Nephron progenitor cell (in vitro differentiated cells): Measurements from ENCODE around the gene IFITM1.

Source experiments
- DNase-seq: peaks from one replicate; pipeline ENCODE4 v3.0.0; 2021
- H3K27ac Mint-ChIP-seq: 2 replicates; pipeline ENCODE4 v1.8.0; 2021; ENCODE audit warnings: mild to moderate bottlenecking, moderate library complexity, mixed read lengths
- H3K27me3 Mint-ChIP-seq: 2 replicates; pipeline ENCODE4 v1.8.0; 2021; ENCODE audit warnings: mild to moderate bottlenecking, low read depth, mixed read lengths; ENCODE audit not compliant: poor library complexity
- H3K36me3 Mint-ChIP-seq: 2 replicates; pipeline ENCODE4 v1.8.0; 2021; ENCODE audit warnings: low read depth, mixed read lengths
- H3K4me1 Mint-ChIP-seq: 2 replicates; pipeline ENCODE4 v1.8.0; 2021; ENCODE audit warnings: mixed read lengths
- H3K4me3 Mint-ChIP-seq: 2 replicates; pipeline ENCODE4 v1.8.0; 2021; ENCODE audit warnings: mild to moderate bottlenecking, moderate library complexity, mixed read lengths
- H3K9me3 Mint-ChIP-seq: 2 replicates; pipeline ENCODE4 v1.8.0; 2021; ENCODE audit warnings: mild to moderate bottlenecking, moderate library complexity, mixed read lengths
- TF ChIP-seq, protein P1 (sequence below): fragments of 200-600 bp; sonication (generic); IDR thresholded peaks from 2 replicates; pipeline ENCODE4 v1.5.0; 2021; ENCODE audit warnings: antibody characterized with exemption

IFITM1 gene

DNA sequence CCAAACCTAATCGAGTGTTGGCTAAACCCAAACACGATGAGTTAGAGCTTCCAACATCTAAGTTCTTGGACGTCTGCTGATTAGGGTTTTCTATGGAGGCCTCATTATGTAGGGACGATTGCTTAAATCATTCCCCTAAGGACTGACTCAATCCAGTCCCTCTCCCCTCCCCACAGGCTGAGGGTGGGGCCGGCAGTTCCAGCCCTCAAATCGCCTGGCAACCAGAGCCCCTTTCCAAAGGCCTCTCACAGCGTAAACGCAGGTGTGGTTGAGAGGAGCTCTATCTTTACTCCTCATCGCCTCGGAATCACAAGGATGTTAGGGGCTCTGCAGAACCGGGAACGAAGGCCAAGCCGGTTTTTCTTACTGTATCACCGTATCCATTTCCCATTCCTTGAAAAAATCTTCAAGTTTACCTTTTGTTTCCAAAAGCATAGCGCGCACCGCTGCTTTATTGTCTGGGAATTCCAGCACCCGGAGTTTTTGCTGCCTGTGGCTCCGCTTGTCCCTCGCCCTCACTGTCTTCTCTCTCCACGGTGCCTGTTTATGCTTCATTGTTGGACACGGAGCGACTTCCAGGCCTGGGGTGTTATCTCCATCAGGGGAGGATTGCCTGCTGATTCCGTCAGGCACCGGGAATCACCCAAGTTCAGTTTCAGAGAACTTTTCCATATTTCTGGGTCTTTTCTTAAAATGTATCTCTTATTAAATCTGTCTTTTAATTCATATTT is 20.6 kb downstream of the IFITM1 start:
- Mint-ChIP-seq H3K27me3 (no peaks in the 10 kb centered on the region), H3K4me3 (peak overlapping the region; percentile 70), H3K36me3 (peaks cover 4% of the 10 kb centered on the region), H3K9me3 (peaks cover 38% of the 10 kb centered on the region), H3K4me1 (peaks cover 56% of the 10 kb centered on the region), H3K27ac (peak overlapping the region; percentile 86)
- no peak for DNase-seq
- TF ChIP-seq, protein P1, sequence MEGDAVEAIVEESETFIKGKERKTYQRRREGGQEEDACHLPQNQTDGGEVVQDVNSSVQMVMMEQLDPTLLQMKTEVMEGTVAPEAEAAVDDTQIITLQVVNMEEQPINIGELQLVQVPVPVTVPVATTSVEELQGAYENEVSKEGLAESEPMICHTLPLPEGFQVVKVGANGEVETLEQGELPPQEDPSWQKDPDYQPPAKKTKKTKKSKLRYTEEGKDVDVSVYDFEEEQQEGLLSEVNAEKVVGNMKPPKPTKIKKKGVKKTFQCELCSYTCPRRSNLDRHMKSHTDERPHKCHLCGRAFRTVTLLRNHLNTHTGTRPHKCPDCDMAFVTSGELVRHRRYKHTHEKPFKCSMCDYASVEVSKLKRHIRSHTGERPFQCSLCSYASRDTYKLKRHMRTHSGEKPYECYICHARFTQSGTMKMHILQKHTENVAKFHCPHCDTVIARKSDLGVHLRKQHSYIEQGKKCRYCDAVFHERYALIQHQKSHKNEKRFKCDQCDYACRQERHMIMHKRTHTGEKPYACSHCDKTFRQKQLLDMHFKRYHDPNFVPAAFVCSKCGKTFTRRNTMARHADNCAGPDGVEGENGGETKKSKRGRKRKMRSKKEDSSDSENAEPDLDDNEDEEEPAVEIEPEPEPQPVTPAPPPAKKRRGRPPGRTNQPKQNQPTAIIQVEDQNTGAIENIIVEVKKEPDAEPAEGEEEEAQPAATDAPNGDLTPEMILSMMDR, result no peak

DNA sequence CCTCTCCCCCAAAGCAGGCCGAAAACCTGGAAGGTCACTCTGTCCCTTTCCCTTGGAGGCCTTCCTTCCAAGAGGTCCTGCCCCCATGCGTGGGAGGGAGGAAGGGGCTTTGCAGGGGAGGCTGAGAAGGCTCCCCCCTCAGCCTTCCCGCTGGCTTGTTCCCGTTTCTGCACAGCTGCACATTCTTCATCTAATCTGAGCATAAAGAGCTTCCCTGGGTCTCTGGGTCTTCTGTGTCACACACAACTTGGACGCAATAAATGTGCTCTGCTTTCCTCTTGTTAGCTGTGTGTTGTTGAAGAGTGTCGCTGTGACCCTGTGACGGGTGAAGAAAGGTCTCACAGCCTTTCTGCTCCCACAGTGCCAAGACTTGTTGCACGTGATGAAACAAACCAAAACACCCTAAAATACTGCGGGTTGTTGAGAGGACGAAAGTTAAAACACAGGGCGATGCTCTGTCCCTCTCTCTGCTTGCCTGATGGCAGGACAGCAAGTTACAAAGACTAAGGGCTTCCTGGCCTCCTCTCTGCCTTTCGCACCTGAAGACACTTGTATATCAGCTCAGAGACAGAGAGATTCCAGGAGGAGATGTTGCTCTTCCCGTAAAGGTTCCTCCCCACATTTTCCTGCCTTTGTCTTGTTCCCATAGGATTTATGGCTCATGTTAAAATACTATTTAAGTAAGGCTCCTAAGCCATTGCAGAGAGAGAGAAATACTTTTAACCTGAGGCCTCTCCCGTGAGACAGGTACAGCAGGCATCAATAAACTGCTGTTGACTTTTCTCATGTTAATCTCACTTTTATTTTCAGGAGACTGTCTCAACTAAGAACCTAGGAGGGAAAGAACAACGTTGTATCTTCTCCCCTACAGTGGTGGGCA is 22.2 kb downstream of the IFITM1 start:
- no peak for DNase-seq
- Mint-ChIP-seq H3K27me3 (no peaks in the 10 kb centered on the region), H3K4me3 (peak overlapping the region; percentile 66), H3K36me3 (peaks cover 4% of the 10 kb centered on the region), H3K27ac (peak overlapping the region; percentile 97), H3K9me3 (peaks cover 36% of the 10 kb centered on the region), H3K4me1 (peaks cover 54% of the 10 kb centered on the region)
- TF ChIP-seq, protein P1, result no peak

DNA sequence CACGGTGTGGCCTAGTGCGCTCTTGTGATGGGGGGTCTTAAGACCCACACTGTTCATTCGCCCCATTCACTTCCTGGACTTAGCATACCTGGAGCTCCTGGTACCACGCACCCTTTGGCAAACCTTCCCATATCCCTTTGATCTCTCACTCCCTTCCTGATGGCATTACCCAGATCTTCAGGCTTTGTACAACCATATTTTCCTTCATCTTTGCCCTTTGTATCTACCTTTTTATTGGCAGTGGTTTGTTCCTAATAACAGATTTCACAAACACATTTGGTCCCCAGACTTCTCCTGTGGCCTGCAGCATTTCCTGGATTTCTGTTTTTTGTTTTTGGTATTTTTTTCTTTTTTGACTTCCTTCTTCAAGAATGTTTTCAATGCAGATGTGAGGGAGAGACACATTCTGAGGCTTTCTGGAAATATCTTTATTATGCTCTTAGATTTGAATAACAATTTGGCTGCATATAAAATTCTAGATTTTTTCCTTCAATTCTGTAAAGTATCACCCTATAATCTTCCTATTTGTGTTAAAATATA is 22.9 kb downstream of the IFITM1 start:
- Mint-ChIP-seq H3K4me3 (peak overlapping the region; percentile 66), H3K27ac (peak overlapping the region; percentile 97), H3K9me3 (peaks cover 32% of the 10 kb centered on the region), H3K36me3 (no peaks in the 10 kb centered on the region), H3K27me3 (peaks cover 3% of the 10 kb centered on the region), H3K4me1 (peaks cover 56% of the 10 kb centered on the region)
- TF ChIP-seq, protein P1, result no peak
- no peak for DNase-seq

DNA sequence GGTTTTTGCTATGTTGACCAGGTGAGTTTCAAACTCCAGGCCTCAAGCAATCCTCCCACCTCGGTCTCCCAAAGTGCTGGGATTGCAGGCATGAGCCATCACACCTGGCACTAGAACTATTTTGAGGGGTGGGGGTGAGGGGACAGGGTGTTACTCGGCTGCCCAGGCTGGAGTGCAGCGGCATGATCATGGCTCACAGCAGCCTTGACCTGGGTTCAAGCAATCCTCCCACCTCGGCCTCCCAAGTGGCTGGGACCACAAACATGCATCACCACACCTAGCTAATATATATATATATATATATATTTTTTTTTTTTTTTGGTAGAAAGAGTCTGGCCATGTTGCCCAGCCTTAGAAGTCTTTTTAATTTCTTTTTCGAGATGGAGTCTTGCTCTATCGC is 23.9 kb downstream of the IFITM1 start:
- Mint-ChIP-seq H3K27ac (no peak overlapping the region), H3K4me1 (peaks cover 66% of the 10 kb centered on the region), H3K9me3 (peaks cover 23% of the 10 kb centered on the region), H3K27me3 (peaks cover 3% of the 10 kb centered on the region), H3K36me3 (no peaks in the 10 kb centered on the region), H3K4me3 (no peak overlapping the region)
- TF ChIP-seq, protein P1, result no peak
- no peak for DNase-seq

DNA sequence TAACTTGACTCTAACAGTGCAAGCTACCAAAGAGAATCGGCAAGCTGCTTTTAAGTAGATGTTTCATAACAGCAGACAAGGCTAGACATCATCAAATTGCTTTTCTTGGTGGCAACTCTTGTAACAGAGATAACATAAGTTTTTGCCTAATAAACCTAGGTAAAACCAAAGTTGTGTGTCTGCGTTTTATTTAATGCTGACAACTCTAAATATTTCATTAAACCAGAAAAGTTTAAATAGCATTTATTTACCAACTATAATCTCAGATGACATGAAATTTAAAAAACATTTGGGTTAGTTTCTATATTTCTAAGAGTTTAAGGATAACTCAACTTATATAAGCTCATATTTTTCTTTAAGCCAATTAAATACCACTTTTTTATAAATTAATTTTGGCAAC is 26.1 kb downstream of the IFITM1 start:
- Mint-ChIP-seq H3K27ac (no peak overlapping the region), H3K4me1 (peaks cover 46% of the 10 kb centered on the region), H3K9me3 (peaks cover 16% of the 10 kb centered on the region), H3K36me3 (no peaks in the 10 kb centered on the region), H3K4me3 (no peak overlapping the region), H3K27me3 (peaks cover 3% of the 10 kb centered on the region)
- DNase-seq, result no peak
- TF ChIP-seq, protein P1, result no peak
